GM18526 (cell line): ENCODE data around the gene PCSK2.

Experiments
- POLR2A ChIP-seq: IDR thresholded peaks from 3 replicates; pipeline ENCODE4 v1.6.1; 2011; ENCODE audit not compliant: insufficient read length; ENCODE audit errors: extremely low read depth

The PCSK2 gene

DNA sequence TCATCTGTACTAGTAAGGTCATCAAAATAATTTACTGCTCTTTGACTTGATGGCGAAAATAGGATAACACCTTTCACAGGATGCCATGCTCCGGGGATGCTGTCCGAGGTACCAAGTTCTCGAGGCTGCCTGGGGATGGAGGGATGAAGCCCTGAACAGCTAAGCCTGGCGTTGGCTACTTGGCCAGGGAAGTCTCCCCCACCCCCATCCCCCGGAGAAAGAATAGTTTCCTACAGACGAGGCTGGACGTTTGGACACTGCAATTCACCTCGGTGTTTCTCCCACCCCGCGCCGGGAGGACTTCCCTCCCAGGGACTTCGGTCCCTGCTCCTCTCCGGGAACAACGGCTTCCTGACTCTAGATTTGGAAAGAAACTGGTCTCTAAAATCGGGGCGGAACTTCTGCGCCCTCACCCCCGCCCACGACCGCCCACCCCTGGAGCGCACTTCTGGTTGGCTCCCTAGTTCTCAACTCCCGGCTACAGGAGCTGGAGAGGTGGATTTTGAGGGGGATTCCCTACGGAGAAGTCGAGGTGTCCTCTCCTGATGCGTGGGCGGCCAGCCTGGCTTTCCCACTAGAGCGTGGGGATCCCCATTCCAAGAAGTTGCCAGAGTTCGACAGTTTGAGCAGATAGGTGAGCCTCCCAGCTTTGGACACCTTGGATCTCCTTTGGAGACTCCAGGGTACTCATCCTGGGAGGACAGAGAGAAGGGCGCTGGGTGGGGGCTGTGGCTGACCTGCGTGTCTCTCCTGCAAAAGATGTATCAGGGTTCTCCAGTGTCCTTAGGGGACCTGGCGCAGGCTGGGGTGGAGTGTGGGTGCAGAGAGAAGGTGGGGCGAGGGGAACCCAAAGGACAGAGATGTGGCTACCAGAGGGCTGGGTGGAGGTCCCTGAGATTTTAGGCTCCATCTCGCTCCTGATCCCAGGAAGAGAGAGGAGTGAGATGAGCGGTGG, 1.1 kb downstream of the PCSK2 start:
- TF ChIP-seq POLR2A: no peak

DNA sequence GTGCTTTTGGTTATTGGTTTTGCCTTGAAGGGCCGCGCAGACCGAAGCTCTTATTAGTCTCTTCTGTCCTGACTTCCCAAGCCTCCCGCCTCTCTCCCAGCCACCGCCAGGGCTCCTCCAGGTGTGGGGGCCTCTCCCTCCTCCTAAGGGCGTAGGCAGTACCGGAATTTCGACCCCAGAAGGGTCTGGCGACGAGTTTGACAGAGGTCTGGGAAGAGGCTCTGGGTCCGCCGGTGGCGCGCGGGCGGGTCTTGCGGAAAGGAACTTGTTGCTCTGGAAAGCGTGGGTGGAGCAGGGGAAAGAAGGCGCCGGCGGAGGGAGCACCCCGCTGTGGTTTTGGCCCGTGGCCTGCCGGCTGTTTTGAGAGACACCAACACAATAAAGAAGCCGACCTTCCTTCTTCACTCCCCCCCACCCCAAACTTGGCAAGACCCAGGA, 1.8 kb downstream of the PCSK2 start:
- TF ChIP-seq POLR2A: no peak

DNA sequence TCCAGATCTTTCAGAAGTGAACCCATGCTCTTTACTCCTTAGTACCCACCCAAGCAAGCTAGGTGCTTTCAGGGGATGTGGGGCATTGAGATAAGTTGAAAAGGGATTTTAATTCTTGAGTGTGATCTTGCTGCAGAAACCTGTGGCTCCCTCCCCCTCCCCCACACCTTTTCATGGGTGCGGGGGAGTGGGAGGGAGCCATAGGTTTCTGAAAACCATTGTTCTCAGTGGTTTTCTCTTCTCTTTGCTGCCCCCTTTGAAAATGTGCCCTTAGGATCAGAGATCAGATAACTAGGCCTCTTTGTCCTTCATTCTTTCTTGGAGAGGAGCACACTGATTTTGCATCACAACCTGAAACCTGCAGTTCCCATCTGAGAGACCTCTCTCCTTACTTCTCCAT, 2.4 kb downstream of the PCSK2 start:
- TF ChIP-seq POLR2A: no peak

DNA sequence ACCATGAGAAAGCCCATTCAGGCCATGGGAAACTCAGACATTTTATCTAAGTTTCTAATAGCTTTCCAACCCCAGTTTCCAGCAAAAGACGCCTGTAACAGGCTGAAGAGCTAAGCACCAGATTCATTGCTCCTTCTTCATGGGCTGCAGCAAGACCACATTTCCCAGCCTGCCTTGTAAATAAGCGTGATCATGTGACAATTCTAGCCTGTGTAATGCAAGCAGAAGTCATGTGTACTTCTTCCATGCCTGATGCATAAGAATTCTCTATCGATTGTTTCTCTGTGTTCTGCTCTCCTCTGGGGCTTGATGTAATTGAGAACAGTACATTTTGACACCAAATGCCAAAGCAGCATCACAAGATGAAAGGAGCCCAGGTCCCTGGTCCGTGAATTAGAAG, 6.8 kb downstream of the PCSK2 start:
- no peak for TF ChIP-seq POLR2A

DNA sequence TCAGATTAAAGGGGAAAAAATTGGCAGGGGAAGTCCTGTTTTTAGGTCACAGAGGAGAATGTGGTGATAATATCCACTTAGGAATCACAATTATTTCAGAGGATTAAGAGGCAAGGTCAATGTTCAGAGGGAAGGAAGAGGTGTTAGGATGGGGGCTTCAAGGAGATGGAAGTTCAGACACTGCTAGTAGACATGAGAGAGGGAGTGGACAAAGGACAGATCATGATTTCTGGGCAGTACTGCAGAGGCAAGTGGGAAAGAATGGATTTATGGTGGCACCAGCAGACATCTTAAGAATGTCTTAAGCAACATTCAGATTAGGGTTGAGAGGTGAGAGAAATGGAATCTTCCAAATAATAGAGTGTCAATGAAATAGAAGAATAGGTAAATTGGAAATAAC, 9.9 kb downstream of the PCSK2 start:
- TF ChIP-seq POLR2A: no peak

DNA sequence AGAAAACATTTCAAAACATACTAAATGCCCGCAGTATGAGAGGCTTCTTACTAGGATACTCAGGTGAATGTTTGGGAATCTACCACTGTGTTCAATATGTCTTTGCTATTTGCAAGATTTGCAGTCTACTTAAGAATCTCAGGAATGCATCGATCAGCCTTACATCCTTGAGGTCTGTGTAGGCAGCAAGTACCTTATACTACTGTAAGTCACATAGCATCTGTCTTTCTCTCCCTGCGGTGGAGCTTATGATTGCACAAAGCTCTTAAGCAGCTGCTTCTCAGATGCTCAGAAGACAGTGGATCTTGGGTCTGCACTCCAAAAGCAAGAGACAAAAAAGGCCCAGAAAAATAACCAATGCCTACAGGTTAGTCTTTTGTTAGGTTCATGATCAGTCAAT, 21.4 kb downstream of the PCSK2 start:
- no peak for TF ChIP-seq POLR2A

DNA sequence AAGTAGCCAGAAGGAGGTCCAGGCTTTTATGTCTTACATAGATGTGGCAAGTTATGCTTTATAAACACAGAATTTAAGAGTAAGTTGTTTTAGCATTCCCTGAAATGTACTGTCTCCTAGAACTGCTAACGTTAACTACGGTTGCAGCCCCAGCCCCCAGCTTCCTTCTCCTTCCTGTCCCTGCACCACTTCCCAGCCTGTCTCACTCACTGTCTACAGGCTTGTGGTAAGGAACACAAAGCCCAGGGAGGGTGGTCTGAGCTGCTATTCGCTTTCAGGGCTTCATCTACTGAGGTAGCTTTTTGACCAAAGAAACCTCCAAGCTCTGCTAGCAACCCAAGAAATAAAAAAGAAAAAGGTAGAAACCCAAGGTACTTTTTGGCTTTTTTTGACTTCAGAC, 35.9 kb downstream of the PCSK2 start:
- TF ChIP-seq POLR2A: no peak

DNA sequence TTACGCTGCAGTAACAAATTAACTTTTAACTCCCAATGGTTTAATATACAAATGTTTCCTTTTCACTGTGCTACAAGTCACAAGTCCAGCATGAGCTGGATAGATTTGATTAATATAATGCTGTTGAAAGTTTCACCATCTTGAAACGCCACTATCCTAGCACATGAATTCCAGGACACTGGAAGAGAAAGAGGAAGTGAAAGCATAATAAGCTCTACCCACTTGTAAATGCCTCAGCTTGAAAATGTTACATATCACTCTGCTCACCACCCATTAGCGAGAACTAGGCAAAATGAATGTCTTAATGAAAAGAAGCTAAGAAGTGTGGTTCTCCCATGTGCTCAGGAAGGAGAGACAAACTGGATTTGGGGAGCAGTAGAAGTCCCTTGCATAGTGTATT, 46.9 kb downstream of the PCSK2 start:
- TF ChIP-seq POLR2A: no peak

DNA sequence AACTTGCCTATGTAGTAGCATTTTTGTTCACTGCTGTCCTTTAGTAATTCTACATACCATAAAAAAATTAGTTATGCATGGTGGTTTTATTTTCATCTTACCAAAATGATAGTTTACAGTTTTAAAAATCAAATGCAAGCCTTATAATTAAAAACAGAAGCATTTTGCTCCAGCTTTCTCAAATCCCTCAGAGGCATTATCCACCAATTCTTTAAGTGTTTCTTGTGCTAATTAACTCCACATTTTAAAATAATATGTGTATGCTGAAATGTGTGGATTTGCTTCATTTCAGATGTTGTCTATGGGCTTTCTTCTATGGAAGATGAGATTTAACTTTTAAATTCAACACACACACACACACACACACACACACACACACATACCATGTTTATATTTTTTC, 49.3 kb downstream of the PCSK2 start:
- no peak for TF ChIP-seq POLR2A

DNA sequence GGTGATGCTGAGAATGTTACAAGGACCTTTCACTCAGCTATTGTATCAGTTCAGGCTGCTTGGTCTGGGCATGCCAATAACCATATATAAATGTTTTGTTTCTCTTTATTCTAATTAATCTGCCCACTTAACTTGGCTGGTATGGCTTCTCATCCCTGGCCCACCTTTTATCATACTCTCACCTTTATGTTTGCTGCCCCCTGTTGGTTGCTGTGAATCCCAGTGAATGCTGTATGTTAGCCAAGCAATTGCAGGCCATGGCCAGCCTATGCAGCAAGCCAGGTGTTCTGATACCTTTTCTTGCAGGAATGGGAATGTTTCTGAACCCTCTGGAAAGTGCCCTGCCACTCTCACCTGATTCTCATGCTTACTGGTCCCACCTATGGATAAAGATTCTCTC, 54.6 kb downstream of the PCSK2 start:
- TF ChIP-seq POLR2A: no peak

DNA sequence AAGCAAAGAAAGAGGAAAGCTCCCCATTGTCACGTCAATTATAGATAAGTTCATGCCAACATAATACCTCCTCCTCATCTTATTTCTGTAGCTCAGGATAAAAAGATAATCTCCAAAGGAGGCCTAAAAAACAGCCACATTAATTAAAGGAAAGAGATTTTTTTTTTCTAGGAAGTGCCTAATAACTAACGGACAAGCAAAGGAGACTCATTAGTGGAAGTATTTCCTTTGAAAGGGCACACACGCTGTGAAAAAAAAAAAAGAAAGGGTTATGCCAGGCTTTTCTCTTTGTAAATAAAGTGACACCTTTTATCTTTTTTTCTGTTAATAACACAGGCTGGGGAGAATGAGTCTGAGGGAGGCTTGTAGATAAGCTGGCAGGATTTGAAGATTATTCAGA, 55.7 kb downstream of the PCSK2 start:
- TF ChIP-seq POLR2A: no peak

DNA sequence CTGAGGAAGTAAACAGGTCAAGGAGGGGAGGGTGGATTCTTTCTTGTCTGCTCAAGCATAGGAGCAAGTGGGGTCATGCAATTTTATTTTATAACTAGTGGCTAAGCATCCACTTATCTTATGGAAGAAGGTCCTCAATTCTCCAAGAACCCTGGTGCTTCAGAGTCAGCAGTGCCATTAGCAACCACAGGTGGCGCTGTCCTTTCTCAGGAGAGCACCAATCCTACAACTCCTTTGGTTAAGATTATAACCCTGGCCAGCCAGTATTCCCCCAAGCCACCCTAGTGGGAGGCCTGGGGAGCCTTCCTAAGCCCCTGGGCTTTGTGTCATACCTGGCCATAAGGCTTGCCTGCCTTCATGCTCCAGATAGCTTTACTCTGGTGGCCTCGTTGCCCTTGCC, 60.7 kb downstream of the PCSK2 start:
- TF ChIP-seq POLR2A: no peak

DNA sequence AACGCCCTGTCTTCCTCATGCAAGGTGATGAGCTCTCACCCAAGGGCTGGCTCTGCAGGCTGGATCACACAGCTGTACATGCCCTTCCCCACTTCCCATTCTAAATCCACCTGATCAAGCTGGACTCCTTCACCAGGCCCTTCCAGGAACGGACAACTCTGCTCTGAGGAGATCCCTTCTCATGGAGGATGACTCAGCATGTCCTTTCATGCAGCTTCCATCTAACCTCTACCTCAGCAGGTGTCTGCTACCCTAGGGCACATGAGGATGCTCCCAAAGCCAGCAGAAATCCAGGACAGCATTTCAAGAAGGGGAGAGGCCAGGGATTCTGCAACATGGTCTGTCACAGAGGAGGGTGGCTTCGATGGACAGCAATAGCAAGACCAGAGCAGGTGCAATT, 61.2 kb downstream of the PCSK2 start:
- no peak for TF ChIP-seq POLR2A

DNA sequence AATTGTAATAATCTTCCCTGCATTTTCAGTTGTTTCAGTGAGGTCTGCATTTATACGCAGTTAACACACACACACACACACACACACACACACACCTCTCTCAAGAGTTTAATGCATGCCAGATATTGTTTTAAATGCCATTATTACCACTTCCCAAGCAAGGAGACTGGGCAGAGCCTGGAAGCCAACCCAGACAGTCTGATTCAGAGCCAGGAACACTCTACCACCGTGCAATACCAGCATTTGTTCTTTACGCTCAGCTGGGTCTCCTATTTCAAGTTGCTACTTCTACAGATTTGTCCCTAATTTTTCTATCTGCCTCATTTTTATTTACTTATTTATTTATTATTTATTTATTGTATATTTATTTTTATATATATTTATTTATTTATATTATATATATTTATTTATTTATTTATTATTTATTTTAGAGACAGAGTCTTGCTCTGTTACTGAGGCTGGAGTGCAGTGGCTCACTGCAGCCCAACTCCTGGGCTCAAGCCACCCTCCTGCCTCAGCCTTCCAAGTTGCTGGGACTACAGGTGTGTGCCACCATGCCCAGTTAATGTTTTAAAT, 68.4 kb downstream of the PCSK2 start:
- TF ChIP-seq POLR2A: no peak

DNA sequence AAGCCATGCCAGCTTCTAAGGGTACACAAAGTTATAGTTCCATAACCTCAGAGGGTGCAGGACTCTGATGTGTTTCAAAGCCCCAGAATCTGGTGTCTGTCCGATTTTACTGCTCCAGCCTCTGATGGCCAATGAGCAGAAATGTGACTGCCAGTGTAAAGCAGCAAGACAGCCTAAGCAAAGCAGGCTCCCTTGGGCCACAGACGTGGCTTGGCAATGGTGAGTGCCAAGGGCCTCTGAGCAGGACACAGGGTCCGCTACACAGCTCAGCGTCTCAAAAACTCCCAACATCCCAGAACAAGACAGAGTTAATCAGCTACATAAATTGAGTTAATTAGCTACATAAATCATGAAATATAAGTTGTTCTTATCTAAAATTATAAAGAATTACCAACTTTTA, 69.2 kb downstream of the PCSK2 start:
- no peak for TF ChIP-seq POLR2A

DNA sequence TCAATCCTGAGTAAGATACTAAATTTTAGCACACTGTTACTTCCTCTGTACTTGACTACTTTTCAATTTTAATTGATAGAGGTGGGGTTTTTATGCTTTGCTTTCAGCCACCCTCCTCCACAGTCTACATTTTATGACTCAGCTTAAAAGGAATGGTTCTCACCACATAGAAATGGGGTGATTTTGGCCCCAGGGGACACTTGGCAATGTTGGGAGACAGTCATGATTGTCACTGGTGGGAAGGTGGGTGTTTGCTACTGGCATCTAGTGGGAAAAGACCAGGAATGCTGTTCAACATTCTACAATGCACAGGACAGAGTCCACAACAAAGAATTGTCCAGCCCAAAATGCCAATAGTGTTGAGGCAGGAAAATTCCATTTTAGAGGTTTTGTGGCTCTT, 71.3 kb downstream of the PCSK2 start:
- TF ChIP-seq POLR2A: no peak

DNA sequence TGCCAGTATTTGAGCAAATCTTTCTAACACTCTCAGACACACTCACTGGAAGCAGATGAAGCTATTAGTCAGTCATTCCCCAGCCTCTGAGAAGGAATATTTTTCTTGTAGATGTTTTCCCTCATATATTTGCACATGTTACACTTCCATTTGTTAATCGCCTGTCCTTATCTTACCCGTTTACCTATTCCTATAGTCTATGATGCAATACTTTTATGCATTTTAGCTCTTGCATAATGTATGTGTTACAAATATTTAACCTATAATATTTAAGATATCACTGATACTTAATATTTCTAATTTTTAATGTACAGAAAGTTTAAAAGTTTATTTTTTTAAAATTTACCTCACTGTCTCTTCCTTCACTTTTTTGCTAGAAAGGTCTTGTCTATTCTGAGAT, 71.9 kb downstream of the PCSK2 start:
- TF ChIP-seq POLR2A: no peak
